Stimulated activated CD8-positive, alpha-beta memory T cell treated with anti-CD3 and anti-CD28 coated beads, Interleukin-2, amount 100 ng/mL, for 48 hours (primary cell): ENCODE measurements around the gene P2RY11.

ENCODE experiments used
- DNase-seq, 2 donors: peaks; one replicate each; pipeline ENCODE4 v3.0.0-alpha.2; 2020; ENCODE audit warnings: low read depth in 2 of 2

Gene P2RY11

DNA sequence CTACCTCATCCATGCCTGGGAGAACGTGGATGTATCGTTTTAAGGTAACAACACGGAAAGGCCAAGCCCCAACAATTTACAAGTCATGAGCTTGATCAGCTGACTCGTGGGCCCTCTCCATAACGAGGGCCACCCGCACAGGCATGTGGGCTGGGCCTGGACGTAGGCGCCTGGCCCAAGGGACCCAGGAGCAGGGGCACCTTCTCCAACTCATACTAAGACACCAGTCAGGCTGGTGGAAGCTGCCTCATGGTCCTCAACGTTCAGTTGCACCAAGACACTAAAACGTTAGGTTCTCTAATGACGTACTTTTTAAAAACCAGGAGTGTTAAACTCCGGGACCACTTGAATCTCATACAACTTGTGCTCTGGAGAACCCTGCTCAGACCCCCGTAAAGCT, 30.0 kb downstream of the P2RY11 start:
- DNase-seq, result no peak

DNA sequence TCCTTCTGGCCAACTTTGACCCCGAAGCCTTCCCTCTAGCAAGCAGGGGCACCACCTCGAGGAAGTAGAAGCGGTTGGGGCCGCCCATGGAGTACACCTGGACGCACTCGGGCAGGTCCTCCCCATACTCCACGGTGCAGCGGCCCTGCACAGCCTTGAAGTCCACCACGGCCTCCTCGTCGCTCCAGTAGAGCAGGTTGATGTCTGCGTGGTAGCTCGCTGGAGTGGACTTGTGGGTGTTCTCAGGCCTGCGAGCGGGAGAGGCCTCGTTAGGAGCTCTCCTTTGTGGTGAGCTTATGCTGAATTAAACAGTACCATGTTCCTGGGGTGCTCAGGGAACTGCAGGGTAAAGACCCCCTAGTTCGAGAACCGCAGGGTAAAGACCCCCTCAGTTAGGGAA, 30.5 kb downstream of the P2RY11 start:
- DNase-seq, result no peak

DNA sequence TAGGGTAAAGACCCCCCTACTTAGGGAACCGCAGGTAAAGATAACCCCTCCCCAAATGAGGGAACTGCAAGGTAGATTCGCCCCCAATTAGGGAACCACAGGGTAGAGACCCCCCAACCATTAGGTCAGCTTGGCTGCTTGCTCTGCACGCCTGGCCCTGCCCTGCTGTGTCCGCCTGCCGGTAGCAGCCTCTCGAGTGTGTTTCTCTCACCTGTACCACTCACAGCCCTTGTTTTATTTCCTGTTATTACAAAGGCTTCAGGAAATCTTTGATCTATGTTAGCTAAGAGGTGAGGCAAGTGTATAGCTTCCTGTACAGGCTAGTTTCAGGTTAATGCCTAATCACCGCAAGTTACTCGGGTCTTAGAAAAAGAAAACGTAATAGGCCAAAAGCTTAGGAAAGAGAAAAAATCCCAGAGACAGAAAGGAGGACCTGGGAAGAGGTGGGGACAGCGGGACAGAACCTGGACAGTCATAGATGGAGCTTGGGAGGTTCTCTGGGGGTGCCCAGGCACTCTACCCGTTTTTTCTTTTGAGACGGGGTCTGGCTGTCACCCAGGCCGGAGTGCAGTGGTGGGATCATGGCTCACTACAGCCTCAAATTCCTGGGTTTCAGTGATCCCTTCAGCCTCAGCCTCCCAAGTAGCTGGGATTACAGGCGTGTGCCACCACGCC, 31.3 kb downstream of the P2RY11 start:
- no peak for DNase-seq

DNA sequence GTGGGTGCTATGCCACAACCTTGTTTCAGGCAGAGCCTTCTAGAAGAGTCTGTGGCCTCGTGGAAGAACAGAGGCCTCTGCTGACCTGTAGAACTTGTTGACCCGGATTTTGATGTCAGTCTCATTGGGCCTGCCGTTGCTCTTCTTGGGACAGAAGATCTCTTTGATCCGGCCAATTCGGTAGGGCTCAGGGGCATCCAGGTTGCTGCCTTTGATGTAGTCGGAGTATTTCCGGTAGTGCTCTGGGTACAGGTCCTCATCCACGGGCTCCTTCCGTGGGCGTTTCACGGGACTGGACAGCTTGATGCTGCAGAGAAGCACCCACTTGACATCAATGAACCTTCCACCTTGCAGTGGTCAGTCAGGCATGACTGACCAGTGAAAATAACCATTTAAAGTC, 32.2 kb downstream of the P2RY11 start:
- no peak for DNase-seq

DNA sequence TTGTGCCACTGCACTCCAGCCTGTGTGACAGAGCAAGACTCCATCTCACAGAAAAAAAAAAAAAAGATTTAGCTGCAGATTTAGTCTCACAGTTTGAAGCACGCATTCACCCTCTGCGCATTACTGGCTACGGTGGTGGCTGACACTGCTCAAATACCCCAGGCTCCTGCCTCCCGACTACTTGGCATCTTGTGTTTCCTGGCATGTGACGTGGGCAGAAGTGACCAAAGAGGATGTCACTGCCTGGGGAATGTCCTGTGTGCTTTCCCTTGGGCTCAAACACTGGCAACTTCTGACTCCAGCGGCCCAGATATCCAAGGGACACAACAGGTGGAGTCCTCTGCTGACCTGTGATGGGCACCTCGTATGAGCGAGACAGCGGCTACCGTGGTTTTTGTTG, 32.9 kb downstream of the P2RY11 start:
- DNase-seq, result no peak

DNA sequence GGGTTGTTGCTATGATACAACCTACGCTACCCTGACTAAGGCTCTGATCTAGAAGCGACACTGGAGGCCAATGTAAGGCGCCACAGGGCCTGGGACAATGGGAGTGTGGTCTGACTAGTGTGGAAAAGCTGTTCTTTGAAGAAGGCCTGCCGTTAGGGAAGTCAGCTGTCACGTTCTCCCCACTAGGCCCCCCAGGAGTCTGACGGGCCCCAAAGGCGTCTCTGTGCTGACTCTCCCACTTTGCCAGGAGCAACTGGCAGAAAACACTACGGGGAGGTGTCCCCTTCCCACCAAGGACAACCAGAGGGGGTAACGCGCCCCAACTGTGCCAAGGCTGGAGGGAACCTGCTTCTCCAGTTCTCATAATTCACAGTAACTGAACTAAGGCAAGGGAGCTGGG, 33.5 kb downstream of the P2RY11 start:
- no peak for DNase-seq

DNA sequence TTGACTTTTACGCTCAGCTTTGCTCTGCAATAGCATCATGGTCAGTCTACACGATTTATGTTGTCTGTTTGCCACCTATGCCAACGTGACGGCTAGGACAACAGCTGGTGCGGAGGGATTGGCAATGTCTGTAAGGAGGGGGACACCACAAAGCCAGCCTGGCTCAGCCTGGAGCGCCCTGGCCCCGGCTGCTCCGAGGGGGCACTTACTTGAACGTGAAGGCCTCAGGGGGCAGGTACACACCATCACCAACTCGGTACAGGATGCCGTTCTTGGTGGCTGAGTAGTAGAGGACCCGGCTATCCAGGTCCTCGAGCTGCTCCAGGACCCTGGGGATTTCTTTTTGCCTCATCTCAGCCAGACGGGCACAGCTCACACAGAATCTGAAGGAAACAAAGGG, 34.6 kb downstream of the P2RY11 start:
- DNase-seq, result no peak

DNA sequence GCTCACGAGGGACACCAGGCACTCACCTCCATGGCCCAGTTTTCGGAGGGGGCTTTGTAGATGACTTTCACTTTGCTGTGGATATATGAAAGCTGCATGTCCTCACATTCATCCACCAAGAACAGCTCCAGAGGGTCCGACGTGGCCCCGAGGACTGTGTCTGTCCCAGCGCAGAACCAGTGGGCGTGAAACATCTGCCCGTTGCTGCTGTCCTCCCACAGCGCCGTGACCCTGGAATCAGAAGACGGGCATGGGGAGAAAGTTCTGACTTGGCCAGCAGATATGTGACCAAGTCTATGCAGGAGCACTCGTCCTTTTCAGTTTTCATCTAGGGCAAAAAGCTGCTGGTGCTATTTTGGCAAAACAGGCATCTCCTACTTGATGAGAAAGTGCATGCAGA, 37.9 kb downstream of the P2RY11 start:
- no peak for DNase-seq

DNA sequence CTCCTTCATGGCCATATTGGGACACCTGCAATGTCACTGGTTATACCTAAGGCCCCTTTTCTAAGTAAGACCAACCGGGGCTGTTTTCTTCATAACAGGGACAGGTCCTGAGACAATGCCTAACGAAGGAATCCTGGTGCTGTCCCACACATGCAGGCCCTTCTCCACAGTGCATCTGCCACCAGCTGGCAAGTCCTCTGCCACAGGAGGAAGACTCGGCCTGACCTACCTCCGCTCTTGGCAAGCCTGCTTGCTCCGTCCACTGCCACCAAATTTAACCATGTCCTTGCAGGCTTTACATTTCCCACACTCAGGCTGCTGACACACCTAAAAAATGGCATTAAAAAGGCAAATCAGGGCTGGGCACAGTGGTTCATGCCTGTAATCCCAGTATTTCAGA, 40.0 kb downstream of the P2RY11 start:
- no peak for DNase-seq

DNA sequence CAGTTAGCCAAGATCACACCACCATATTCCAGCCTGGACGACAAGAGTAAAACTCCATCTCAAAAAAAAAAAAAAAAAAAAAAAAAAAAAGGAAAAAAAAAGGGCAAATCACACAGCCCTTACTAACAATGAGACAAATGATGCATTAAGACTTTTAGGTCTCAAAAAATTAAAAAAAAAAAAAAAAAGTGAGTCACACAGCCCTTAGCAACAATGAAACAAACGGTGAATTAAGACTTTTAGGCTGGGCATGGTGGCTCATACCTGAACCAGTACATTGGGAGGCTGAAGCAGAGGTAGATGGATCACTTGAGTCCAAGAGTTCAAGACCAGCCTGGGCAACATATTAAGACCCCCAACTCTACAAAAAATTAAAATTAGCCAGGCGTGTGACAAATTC, 40.6 kb downstream of the P2RY11 start:
- no peak for DNase-seq

DNA sequence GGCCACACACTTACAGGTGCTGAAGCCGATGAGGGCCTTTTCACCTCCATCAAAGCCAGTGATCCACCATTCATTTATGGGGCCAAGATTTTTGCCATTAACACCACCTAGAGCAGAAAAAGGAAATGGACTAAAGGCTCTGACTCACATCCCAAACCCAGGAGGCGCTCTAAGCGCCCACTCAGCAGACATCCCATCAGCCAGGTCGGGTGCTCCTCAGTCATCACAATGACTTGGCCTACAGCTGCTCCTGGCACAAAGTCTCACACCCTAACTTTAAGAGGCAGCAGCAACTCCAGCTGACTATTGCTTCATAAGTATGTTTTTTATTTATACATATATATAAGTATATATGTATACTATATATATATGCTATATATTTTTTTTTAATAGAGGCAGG, 44.3 kb downstream of the P2RY11 start:
- DNase-seq, result no peak

DNA sequence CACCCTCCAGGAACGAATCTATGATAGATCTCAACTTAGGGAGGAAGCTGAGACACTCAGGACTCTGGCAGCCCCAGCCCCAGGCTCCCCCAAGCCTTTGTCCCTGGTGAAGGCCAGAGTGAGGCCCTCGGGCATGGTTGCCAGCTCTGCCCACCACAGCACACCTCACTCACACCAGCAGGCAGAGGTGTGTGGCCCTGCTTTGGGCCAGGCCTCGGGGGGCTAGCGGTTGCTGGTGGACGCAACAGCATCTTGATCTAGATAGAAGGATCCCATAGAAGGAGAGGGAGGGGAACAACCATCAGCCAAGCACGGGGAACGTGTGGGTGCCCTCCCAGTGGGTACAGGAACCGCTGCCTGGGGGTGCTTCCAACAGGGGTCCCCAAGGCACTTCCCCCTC, 46.6 kb downstream of the P2RY11 start:
- DNase-seq, result no peak

DNA sequence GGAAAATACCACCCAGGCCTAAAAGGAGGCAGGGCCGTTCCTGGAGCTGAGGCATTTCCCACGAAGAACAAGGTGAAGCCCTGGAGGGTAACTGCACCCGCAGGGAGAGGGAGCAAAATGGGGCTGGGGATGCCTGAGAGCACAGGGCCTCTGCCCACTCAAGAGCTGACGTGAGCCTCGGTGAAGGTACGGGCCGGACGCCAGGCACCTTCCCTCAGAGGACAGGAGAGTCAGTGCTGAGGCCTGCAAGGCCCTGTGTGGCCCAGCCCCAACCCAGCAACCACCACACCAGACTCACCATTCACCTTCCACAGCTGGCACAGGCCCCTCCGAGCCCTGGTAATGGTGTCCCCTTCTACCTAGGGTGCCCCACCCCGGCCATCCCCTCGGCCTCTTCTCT, 47.0 kb downstream of the P2RY11 start:
- no peak for DNase-seq

DNA sequence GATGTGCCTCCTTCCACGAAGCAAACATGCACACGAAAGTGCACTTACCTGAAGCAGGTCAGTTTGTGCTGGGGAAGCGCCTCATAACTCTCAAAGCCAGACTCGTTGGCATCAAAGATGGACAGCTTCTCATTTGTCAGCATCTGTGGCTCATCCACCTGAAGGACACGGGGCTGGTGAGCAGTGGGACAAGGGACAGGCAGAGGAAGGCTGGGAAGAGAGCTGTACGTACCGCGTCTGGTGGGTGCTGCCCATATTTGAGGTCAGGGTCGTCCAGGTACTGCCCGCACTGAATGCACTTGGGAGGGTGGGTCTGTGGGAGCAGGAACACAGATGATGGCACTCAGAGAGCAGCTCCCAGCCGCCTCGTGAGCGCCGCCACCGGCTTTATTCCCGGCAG, 48.1 kb downstream of the P2RY11 start:
- no peak for DNase-seq

DNA sequence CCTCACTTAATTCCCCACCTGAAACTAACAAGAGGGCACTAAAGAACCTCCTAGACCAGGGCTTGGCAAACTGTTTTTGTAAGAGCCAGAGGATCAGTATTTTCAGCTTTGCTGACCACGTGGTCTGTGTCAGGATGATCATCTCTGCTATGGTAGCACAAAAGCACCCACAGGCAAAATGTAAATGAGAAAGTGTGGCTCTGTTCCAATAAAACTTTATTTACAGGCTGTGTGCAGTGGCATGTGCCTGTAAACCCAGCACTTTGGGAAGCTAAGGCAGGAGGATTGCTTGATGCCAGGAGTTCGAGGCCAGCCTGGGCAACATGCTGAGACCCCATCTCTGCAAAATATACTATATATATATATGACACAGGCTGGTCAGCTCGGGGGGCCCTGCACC, 52.0 kb downstream of the P2RY11 start:
- DNase-seq, result no peak
